Esophagus (tissue), 2 donors: ENCODE measurements around the gene DPP10. TPM values are rescaled to one million over a fixed set of nuclear protein-coding genes. Genes with fewer than 3 reads are reported as not detected.
"Not testable (repeated sequence)": the region's sequence is repeated elsewhere in the genome, so short reads cannot be mapped to it uniquely, and the experiment has no call there.

Experiments used
- H3K27ac ChIP-seq, 2 donors: one replicate each; pipeline ENCODE4 v1.5.1; 2013; ENCODE audit warnings: low read depth in 2 of 2, mild to moderate bottlenecking in 2 of 2, inconsistent platforms in 1 of 2, low read length in 1 of 2, moderate library complexity in 1 of 2
- H3K27me3 ChIP-seq, 2 donors: one replicate each; pipeline ENCODE4 v1.6.1; 2013; ENCODE audit warnings: low read length in 2 of 2, control low read depth in 1 of 2, mild to moderate bottlenecking in 1 of 2; ENCODE audit not compliant: insufficient read depth in 2 of 2, control insufficient read depth in 1 of 2
- H3K36me3 ChIP-seq, 2 donors: one replicate each; pipeline ENCODE4 v1.6.1; 2013; ENCODE audit warnings: low read length in 1 of 2; ENCODE audit not compliant: control insufficient read depth in 2 of 2, insufficient read depth in 2 of 2
- H3K4me1 ChIP-seq, 2 donors: one replicate each; pipeline ENCODE4 v1.6.1; 2013; ENCODE audit warnings: low read length in 1 of 2; ENCODE audit not compliant: control insufficient read depth in 2 of 2, insufficient read depth in 2 of 2
- H3K4me3 ChIP-seq, 2 donors: one replicate each; pipeline ENCODE4 v1.5.1; 2013; ENCODE audit warnings: low read length in 2 of 2, mild to moderate bottlenecking in 2 of 2, low read depth in 1 of 2, moderate library complexity in 1 of 2
- H3K9me3 ChIP-seq, 2 donors: one replicate each; pipeline ENCODE4 v1.6.1; 2013; ENCODE audit warnings: mild to moderate bottlenecking in 2 of 2, low read depth in 1 of 2, low read length in 1 of 2, moderate library complexity in 1 of 2; ENCODE audit not compliant: control insufficient read depth in 2 of 2, insufficient read depth in 1 of 2
- WGBS, 2 donors: extraction: QIAGEN DNeasy Blood & Tissue Kit; methylation state at CpG; one replicate each; pipeline ENCODE4 v1.1.7; 2013; 5-methylcytosine and 5-hydroxymethylcytosine counted together
- polyA plus RNA-seq, 2 donors: library from polyadenylated mRNA; stranded (reverse); fragments of 200-250 nt; gene quantifications; one replicate each; pipeline ENCODE4 v1.2.3, GENCODE V29; 2013
- donor health status: healthy with polysubstance abuse.
- donor health status: Bipolar disorder and iron deficiency.

DPP10 gene
- polyA plus RNA-seq, 2 donors, result 0.02 to 0.13 TPM

DNA sequence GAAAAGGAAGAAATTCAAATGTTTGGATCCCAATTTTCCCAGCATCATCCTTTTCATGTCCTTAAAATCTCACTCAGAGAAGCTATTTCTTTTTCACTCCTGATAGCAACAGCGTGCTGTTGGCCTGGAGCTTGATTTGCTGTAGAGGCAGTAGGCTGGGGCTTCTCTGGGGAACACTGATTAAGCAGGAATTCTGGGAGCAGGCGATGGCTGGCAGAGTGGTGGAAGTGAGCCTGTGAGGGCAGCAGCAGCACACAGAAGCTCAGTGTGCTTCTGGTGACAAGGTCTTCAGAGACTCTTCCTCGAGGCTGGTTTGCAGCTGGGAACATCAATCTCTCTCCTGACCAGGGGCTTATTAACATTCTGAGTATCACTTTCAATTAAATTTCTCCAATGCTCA, 284.6 kb downstream of the DPP10 start:
- Histone ChIP-seq H3K4me1 (no peaks in the 10 kb centered on the region), H3K4me3 (no peak overlapping the region), H3K36me3 (no peaks in the 10 kb centered on the region), H3K9me3 (no peaks in the 10 kb centered on the region), H3K27me3 (no peaks in the 10 kb centered on the region), H3K27ac (no peak overlapping the region)
- WGBS, 2 donors, result 52 to 64% methylated on average over 3 of the region's 3 CpGs

DNA sequence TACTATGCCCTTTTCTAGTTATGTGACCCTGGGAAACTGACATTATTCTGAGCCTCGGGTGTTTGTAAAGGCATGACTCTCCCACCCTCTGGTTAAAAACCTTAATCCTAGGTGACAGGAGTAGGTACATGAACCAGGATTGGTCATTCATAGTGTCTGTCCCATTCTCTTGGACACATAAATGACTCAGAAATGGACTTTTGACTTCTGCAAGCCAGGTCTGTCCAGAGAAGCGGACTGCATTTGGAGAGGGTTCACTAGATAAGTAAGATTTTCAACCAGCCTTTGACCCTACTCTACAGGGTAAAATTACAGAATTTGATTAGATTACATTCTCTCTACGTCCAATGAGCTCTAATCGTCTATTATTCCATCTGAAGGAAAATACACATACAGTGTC, 285.9 kb downstream of the DPP10 start:
- Histone ChIP-seq H3K9me3 (no peaks in the 10 kb centered on the region), H3K27me3 (no peaks in the 10 kb centered on the region), H3K27ac (no peak overlapping the region), H3K4me1 (no peaks in the 10 kb centered on the region), H3K4me3 (no peak overlapping the region), H3K36me3 (no peaks in the 10 kb centered on the region)
- 51 to 65% methylated on average over 4 of the region's 4 CpGs for WGBS, 2 donors

DNA sequence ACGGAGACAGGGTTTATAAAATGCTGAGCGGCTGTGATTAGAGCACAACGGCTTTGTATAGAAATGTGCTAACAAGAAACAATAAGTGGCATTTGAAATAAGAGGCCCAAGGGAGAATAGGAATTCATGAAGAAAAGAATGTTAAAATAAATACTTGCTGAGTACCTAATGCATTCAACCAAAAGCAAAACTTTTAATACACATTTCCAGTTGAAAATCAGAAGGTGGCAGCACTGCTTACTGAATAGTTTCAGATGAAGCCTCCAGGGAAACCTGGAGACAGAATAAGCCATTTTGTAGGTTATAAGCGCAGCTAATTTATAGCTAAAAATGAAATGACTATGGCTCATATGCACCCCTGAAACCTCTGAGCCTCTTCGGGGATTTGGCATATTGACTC, 286.6 kb downstream of the DPP10 start:
- H3K9me3 ChIP-seq, result no peaks in the 10 kb centered on the region
- no peaks in the 10 kb centered on the region for H3K27me3 ChIP-seq
- WGBS, 2 donors, result 58 to 61% methylated on average over 5 of the region's 5 CpGs
- H3K4me3 ChIP-seq, result no peak overlapping the region
- no peaks in the 10 kb centered on the region for H3K4me1 ChIP-seq
- H3K36me3 ChIP-seq, result no peaks in the 10 kb centered on the region
- no peak overlapping the region for H3K27ac ChIP-seq

DNA sequence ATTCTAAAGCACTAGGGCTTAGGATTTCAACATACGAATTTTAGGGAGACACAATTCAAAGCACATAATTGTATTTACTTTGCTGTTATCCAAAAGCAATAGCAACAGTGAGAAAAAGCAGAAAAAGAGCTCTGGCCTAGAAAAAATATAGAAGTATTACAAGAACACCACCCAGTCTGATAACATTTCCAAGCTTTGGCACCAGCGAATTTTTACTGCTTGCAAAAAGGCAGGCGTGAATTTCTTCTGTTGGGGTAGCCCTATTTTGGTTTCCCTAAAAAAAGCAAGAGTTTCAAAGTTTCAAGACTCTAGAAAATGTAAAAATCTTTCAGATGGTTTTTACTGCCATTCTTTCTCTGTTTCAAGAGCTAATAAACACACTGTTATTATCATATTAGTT, 292.7 kb downstream of the DPP10 start:
- no peaks in the 10 kb centered on the region for H3K27me3 ChIP-seq
- no peak overlapping the region for H3K27ac ChIP-seq
- no peaks in the 10 kb centered on the region for H3K9me3 ChIP-seq
- no peaks in the 10 kb centered on the region for H3K36me3 ChIP-seq
- no peak overlapping the region for H3K4me3 ChIP-seq
- no peaks in the 10 kb centered on the region for H3K4me1 ChIP-seq
- 73 to 76% methylated on average over 3 of the region's 3 CpGs for WGBS, 2 donors

DNA sequence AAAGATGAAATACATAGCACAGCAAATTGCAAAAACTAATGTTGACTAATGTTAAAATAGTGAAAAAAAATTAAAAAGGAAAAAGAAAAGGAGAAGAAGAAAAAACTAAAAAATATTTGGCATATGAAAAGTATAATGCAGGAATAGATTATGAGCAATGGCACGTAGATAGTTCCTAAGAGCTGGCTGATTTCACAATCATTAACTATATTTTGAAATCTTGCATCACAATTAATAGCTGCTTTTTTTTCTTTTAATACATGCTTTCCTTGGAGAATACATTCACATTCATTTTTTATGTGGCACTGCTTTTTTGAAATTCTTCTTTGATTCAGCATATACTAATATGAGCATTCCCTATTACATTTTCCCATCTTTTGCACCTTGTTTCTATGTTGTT, 299.8 kb downstream of the DPP10 start:
- H3K27me3 ChIP-seq, result no peaks in the 10 kb centered on the region
- H3K36me3 ChIP-seq, result no peaks in the 10 kb centered on the region
- 57 to 67% methylated on average over 1 of the region's 1 CpG for WGBS, 2 donors
- H3K9me3 ChIP-seq, result no peaks in the 10 kb centered on the region
- no peak overlapping the region for H3K4me3 ChIP-seq
- H3K4me1 ChIP-seq, result no peaks in the 10 kb centered on the region
- H3K27ac ChIP-seq, result no peak overlapping the region

DNA sequence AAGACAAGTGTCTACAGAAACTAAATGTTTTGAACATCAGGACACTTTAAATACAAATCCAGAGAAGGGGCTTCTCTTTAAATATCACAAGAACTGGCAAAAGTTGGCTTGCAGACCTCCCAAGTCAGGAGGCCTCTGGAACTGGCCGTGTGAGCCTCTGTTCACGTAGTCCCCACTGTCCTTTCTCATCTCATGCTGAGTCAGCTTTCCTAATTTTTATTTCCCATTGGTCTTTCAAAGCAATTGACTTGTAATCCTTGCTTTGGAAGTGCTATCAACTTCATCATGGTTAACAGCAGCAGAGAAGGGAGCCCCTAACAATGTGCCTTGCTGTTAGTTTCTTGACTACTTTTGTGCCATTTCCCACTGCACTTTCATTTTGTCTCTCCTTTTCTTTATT, 303.3 kb downstream of the DPP10 start:
- Histone ChIP-seq H3K4me3 (no peak overlapping the region), H3K9me3 (no peaks in the 10 kb centered on the region), H3K4me1 (no peaks in the 10 kb centered on the region), H3K27ac (no peak overlapping the region), H3K36me3 (no peaks in the 10 kb centered on the region), H3K27me3 (no peaks in the 10 kb centered on the region)
- WGBS, 2 donors, result 80 to 86% methylated on average over 2 of the region's 2 CpGs

DNA sequence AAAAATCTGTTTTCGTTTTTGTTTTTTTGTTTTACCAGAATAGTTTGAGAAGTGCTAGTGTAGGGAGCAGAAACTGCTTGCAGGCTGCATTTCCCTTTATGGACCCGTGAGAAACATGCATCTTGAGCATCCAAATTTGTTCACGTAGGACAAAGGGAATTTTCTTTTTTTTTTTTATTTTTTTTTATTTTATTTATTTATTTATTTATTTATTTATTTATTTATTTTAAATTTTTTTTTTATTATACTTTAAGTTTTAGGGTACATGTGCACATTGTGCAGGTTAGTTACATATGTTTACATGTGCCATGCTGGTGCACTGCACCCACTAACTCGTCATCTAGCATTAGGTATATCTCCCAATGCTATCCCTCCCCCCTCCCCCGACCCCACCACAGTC, 305.7 kb downstream of the DPP10 start:
- not testable (repeated sequence) for H3K36me3 ChIP-seq, H3K4me3 ChIP-seq, H3K9me3 ChIP-seq, H3K27ac ChIP-seq, H3K27me3 ChIP-seq, H3K4me1 ChIP-seq
- 76 to 81% methylated on average over 3 to 4 of the region's 5 CpGs for WGBS, 2 donors

DNA sequence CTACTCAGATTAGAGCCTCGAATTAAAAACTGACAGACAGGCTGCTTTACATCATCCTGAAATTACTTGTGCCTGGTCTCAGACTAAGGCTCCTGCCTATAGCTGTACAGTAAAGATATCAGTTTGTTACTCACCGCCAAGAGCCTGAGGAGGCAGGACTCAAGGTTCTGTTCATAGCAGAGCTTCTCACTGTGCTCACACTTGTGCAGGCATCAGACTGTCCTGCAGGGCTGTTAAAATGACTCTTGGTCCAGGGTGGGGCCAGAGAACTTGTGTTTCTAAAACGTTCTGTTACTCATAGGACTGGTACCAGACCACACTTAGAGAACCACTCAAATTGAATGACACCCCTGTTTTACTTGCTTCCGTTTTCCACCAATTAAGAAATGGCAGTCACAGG, 310.0 kb downstream of the DPP10 start:
- H3K27ac ChIP-seq, result no peak overlapping the region
- WGBS, 2 donors, result 68 to 72% methylated on average over 4 of the region's 4 CpGs

DNA sequence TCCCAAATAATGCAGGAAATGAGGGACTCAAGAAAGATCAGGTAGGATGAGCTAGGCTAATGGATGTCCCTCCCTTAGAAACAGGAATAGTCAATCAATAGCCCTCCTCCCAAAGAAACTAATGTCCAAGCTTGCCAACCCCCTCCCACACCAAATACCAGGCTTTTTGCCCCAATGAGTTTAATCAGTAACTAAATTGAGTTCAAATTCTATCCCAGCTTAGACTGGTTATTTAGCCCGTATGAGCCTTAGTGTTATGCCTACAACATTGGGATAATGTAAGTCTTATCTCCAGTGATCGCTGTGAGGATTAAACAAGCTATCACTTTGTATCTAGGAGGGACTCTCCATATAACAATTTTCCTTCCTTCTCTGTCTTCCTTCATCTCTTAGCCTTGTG, 310.7 kb downstream of the DPP10 start:
- Histone ChIP-seq H3K9me3 (no peaks in the 10 kb centered on the region), H3K27me3 (no peaks in the 10 kb centered on the region), H3K27ac (no peak overlapping the region), H3K36me3 (no peaks in the 10 kb centered on the region), H3K4me3 (no peak overlapping the region), H3K4me1 (no peaks in the 10 kb centered on the region)
- WGBS, 2 donors, result 89 to 95% methylated on average over 2 of the region's 2 CpGs

More for the DNA sequence above, 310.0 kb downstream of the DPP10 start:
- Histone ChIP-seq H3K27me3 (no peaks in the 10 kb centered on the region), H3K36me3 (no peaks in the 10 kb centered on the region), H3K4me1 (no peaks in the 10 kb centered on the region), H3K4me3 (no peak overlapping the region), H3K9me3 (no peaks in the 10 kb centered on the region)

DNA sequence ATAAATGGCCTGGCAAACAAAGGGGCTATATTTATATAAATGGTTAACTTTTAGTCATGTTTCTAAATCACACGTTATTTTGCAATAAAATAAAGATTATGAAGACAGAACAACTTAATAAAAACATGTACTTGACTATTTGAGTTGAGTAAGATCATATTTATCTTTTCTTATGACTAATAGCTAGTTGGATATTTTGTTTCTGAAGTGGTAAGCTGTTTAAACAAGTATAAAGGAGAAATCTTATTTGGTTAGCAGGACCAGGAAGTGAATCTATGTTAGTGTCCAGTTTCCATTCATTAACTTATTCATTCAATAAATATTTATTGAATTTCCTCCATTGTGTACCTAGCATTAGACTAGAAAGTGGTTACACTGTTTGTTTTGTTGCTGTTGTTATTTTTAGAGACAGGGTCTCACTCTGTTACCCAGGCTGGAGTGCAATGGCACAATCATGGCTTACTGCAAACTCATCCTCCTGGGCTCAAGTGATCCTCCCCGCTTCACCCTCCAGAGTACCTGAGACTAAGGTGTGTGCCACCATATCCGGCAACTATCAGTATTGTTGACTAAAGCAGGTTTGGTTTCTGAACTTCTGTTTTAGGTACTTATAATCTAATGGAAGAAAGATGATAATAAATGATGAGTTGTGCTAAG, 312.6 kb downstream of the DPP10 start:
- 58 to 63% methylated on average over 3 of the region's 3 CpGs for WGBS, 2 donors
- no peaks in the 10 kb centered on the region for H3K9me3 ChIP-seq
- no peaks in the 10 kb centered on the region for H3K27me3 ChIP-seq
- no peak overlapping the region for H3K27ac ChIP-seq
- H3K4me3 ChIP-seq, result no peak overlapping the region
- H3K4me1 ChIP-seq, result no peaks in the 10 kb centered on the region
- no peaks in the 10 kb centered on the region for H3K36me3 ChIP-seq
